ENCODE data around the gene TMEM8B.
A peak's percentile ranks its signal among the peaks of the same experiment; 100 is the strongest.

DNA sequence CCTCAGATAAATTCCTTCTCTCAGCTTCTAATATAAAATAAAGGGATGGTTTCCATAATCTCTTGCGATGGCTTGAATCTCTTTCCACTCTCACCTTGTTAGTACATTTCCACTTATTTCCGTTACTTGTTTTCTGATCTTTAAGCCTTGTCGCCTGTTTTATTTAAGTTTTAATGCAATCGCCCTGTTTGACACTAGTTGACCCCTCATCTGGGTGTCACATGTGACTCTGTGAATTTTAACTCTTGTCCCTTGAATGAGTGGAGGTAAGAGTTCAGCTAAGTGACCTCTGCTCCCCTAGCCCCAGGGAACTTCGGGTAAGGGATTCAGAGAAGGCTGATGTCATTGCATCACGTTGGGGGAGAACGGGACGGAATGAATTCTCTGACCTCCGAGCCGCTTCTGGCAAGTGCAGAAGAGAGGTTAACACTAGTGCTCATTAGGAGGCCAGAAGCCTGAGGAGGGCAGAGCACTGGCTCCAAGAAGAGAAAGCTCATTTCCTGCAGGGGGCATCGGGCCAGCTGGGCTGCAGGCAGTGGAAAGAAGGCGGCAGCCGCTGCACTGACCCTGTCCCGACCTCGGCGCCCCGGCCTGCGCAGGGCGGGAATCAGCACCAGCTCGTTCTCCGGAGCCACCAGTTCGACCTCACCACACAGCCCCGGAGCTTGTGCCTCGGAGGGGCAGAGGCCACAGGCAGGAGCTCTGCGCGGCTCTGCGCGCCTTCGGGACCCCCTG, 14.8 kb upstream of the TMEM8B start:
- TF ChIP-seq, protein P1, sequence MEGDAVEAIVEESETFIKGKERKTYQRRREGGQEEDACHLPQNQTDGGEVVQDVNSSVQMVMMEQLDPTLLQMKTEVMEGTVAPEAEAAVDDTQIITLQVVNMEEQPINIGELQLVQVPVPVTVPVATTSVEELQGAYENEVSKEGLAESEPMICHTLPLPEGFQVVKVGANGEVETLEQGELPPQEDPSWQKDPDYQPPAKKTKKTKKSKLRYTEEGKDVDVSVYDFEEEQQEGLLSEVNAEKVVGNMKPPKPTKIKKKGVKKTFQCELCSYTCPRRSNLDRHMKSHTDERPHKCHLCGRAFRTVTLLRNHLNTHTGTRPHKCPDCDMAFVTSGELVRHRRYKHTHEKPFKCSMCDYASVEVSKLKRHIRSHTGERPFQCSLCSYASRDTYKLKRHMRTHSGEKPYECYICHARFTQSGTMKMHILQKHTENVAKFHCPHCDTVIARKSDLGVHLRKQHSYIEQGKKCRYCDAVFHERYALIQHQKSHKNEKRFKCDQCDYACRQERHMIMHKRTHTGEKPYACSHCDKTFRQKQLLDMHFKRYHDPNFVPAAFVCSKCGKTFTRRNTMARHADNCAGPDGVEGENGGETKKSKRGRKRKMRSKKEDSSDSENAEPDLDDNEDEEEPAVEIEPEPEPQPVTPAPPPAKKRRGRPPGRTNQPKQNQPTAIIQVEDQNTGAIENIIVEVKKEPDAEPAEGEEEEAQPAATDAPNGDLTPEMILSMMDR (IDR thresholded peaks at IDR 0.05; ENCODE audit: low read depth, low read length, poor library complexity, severe bottlenecking), result peak; percentile 55
- no peak for TF ChIP-seq EZH2phosphoT487 (IDR thresholded peaks at IDR 0.05; ENCODE audit: borderline replicate concordance, low read length)

Data from DOHH2 (cell line).